ENCODE results near the gene MT1HL1. TPM values are rescaled to one million over a fixed set of nuclear protein-coding genes. Genes with fewer than 3 reads are reported as not detected.
"Not testable (repeated sequence)": the region's sequence is repeated elsewhere in the genome, so short reads cannot be mapped to it uniquely, and the experiment has no call there.

The MT1HL1 gene
- total RNA-seq, 1 donor from 2014 or later = not detected

- DNase-seq (ENCODE audit: low read depth in 2 of 2) = no peak
Measured at GRCh38 chr1:237018896-237019295, 14.7 kb upstream of the MT1HL1 start.

- no peak for DNase-seq (ENCODE audit: low read depth in 2 of 2)
Measured at GRCh38 chr1:237016626-237017025, 12.4 kb upstream of the MT1HL1 start.

DNA sequence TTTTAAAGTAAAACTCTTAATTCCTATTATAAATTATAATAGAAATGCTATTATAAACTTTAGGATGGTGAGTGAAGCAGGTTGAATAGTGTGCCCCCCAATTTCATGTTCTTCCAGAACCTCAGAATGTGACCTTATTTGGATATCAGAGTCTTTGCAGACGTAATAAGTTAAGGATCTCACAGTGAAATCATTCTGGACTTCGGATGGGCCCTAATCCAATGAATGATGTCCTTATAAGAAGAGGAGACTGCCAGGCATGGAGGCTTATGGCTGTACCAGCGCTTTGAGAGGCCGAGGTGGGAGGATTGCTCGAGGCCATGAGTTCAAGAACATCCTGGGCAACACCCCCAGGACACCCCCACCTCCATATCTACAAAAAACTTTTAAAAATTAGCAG, 9.4 kb upstream of the MT1HL1 start:
- no peak for DNase-seq (ENCODE audit: low read depth in 2 of 2)

- DNase-seq (ENCODE audit: low read depth in 2 of 2) = no peak
Measured at GRCh38 chr1:237012788-237013383, 8.6 kb upstream of the MT1HL1 start.

DNA sequence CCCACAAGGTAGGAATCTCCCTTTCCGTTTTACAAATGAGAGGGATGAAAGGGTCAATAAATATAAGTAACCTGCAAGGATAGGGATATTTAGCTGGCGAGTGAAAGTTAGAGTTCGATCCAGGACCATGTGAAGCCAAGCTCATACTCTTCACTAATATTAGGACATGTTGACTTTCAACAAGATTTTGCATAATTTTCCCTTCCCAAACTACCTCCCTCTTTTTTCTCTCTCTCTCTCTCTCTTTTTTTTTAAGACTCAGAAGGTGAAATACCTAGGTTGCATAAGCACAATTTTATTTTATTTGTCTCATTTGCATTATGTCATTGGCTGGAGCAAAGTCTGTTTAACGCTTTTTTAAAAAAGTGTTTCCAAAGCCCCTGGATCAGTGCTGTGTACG, 8.1 kb upstream of the MT1HL1 start:
- no peak for DNase-seq (ENCODE audit: low read depth in 2 of 2)

DNA sequence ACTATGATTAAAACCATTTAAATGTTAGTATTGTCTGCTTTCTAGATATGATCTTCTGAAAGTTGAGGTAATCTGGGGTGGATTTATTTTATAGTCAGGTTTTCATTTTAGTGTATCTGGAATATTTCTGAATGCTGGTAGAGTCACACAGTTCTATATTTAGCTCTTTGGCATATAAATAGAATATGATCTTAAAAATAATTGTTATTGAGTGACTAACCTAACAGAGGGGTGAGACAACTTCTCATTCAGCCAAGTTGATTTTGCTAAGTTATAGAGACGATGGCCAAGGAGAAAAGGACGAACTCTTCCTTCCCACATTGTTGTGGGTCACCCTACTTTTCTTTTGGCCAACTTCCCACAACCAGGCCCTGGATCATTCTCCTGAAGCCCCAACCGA, 7.2 kb upstream of the MT1HL1 start:
- no peak for DNase-seq (ENCODE audit: low read depth in 2 of 2)

GRCh38 chr1:237009611-237010010, 5.4 kb upstream of the MT1HL1 start:
- DNase-seq (ENCODE audit: low read depth in 2 of 2) = no peak

- DNase-seq (ENCODE audit: low read depth in 2 of 2) = no peak
Measured at GRCh38 chr1:237007147-237007881, 3.1 kb upstream of the MT1HL1 start.

DNA sequence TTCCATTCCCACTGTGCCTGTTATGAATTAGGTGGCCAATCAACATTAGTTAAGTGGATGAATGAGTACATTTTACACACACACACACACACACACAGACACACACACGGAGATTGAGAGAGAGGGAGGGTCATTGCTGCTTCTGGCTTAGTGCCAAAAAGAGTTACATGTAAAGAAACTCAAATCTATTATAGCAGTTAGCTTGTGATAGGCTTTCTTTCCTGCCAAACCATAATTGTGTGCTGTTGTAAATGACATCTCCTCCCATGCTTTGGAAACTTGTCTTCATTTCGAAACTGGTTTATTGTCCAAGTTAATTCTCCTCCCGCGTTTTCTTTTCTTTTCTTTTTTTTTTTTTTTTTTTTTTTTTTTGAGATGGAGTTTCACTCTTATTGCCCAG, 1.4 kb upstream of the MT1HL1 start:
- no peak for DNase-seq (ENCODE audit: low read depth in 2 of 2)

- DNase-seq (ENCODE audit: low read depth in 2 of 2) = no peak
Measured at GRCh38 chr1:237003516-237003915, 725 bp downstream of the MT1HL1 start.

DNA sequence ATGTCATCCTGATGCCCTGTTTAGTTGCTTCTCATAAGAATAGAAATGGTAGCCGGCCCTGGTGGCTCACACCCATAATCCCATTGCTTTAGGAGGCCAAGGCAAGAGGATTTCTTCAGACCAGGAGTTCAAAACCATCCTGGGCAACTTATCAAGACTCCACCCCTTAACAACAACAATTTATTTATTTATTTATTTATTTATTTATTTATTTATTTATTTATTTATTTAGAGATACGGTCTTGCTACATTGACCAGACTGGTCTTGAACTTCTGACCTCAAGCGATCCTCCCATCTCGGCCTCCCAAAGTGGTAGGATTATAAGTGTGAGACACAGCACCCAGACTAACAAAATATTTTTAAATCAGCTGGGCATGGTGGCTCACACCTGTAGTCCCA, 4.0 kb downstream of the MT1HL1 start:
- no peak for DNase-seq (ENCODE audit: low read depth in 2 of 2)

DNA sequence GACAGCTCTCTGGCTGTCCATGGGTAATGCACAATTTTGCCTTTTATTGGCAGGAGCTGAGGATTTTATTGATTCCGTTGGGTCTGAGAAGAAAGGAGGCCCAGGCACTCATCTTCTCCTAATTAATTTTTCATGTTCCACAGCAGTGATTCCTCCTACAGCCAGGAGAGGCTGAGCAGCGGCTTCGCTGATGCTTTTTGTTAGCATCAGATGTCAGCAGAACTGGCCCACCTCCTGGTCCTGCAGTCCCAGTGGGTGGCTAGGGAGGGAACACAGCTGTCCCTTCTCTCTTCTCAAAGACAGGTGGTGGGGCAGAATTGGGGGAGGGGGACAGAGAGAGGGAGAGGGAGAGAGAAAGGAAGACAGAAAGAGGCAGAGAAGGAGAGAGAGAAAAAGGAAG, 5.7 kb downstream of the MT1HL1 start:
- DNase-seq (ENCODE audit: low read depth in 2 of 2) = no peak

GRCh38 chr1:236997882-236998281, 6.4 kb downstream of the MT1HL1 start:
- no peak for DNase-seq (ENCODE audit: low read depth in 2 of 2)

DNA sequence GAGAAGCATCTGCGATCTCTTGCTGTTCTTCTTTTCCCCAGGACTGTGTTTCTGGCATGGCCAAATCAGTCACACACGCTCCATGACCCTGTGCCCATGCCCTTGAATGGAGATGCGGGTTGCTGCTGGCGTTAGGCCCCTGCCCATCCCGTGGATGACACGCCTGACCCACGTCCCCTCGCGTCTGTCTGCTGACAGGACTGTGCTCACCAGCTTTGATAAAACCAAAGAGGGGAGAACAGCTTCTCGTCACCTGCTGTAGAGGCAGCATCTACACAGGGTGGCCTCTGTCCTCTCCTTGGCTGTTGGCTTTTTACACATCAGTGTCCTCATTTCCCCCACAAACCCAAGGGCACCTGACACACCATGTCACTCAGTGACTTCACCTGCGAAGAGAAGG, 6.9 kb downstream of the MT1HL1 start:
- DNase-seq (ENCODE audit: low read depth in 2 of 2) = no peak

GRCh38 chr1:236994450-236994849, 9.8 kb downstream of the MT1HL1 start:
- DNase-seq (ENCODE audit: low read depth in 2 of 2) = no peak

DNA sequence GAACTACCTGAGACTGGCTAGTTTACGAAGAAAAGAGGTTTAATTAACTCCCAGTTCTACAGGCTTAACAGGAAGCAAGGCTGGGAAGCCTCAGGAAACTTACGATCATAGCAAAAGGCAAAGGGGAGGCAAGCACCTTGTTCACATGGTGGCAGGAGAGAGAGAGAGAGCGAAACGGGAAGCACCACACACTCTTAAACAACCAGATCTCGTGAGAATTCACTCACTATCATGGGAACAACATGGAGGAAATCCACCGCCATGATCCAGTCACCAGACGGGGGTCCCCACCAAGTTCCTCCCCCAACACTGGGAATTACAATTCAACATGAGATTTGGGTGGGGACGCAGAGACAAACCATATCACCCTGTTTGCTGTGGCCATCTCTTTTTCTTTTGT, 11.8 kb downstream of the MT1HL1 start:
- DNase-seq (ENCODE audit: low read depth in 2 of 2) = no peak

DNA sequence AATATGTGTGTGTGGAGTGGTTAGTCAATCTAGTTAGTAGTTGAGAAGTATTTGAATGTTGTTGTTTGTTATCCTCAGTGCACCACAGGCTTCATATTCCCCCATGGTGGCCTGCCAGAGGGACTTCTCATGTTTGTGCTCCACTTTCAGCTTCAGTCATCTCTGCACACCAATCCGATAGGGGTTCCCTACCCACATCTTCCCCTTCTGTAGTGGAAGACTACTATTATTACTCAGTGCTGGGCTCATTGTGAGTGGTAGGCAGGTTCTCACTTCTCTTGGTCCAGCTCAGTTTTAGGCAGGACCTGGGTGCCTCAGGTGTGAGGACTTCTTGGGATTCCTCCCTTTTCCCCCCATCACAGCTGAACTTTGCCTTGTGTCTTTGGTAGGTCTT, 14.2 kb downstream of the MT1HL1 start:
- DNase-seq (ENCODE audit: low read depth in 2 of 2) = no peak

DNA sequence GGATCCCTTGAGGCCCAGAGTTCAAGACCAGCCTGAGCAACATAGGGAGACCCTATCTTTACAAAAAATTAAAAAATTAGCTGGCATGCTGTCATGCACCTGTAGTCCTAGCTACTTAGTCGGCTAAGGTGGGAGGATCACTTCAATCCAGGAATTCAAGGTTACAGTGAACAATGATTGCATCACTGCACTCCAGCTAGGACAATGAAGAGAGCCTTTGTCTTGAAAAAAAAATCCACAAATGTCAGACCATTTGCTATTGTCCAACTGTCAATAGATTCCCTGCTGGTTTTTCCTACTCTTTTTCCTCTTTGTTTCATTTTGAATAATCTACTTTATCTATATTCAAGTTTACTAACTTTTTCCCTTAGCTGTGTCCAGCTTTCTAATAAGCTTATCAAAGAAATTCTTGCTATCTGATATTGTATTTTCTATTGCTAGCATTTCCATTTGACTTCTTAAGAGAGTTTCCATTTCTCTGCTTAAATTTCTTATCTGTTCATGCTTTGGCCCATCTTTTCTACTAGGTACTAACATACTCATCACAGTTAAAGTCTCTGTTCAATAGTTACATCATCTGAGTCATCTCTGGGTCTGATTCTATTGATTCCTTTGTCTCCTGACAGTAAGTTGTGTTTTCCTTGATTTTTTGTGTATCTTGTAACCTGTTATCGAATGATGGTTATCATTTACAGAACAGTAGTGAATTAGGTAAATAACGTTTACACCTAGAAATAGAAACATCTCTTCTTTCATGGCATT, 14.8 kb downstream of the MT1HL1 start:
- no peak for DNase-seq (ENCODE audit: low read depth in 2 of 2)

DNA sequence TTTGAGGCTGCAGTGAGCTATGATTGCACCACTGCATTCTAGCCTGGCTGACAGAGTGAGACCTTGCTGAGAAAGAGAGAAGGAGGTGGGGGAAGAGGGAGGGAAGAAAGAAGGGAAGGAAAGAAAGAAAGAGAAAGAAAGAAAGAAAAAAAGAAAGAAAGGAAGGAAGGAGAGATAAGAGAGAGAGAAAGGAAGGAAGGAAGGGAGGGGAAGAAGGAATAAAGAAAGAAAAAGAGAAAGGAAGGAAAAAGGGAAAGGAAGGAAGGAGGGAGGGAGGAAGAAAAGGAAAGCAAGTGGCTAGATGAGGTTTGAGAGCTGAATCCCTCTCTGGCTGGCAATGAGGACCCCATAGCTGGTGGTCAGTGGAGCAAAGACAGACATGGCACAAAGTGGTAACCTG, 20.4 kb downstream of the MT1HL1 start:
- no peak for DNase-seq (ENCODE audit: low read depth in 2 of 2)

DNA sequence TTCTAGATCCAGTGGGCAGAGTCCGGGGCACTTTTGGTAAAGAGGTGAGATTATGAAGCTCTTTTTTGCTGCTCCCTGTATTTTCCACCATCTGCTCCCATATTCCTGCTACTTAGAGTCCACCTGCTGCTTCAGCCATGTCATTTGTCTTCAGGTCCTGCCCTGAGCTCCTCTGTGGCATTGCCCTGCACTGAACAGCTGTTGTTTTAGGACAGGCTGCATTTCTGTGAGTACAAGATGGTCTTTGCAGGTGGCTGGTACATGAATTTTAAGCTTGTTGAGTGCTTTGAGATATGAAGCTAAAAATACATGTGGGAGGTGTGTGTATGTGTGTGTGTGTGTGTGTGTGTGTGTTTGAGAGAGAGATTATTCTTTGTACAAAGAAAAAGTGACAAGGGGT, 21.9 kb downstream of the MT1HL1 start:
- DNase-seq (ENCODE audit: low read depth in 2 of 2) = no peak

GRCh38 chr1:236981431-236981830, 22.8 kb downstream of the MT1HL1 start:
- DNase-seq (ENCODE audit: low read depth in 2 of 2) = not testable (repeated sequence)

- DNase-seq (ENCODE audit: low read depth in 2 of 2) = no peak
Measured at GRCh38 chr1:236980673-236981072, 23.6 kb downstream of the MT1HL1 start.
